ENCODE results near the gene SMARCC1.

GRCh38 chr3:47825590-47825989, 43.9 kb upstream of the SMARCC1 start:
- TF ChIP-seq CTCF (conservative IDR thresholded peaks at IDR 0.05) (no peak), EZH2 (IDR thresholded peaks at IDR 0.05; ENCODE audit: low read depth) (no peak)

Data from PC-9 (cell line).